DMS153 (cell line): ENCODE results near the gene CATSPER1.

Experiments
- DNase-seq: peaks from one replicate; lab custom pipeline; 2025; lab: John Stamatoyannopoulos, UW

The CATSPER1 gene

DNA sequence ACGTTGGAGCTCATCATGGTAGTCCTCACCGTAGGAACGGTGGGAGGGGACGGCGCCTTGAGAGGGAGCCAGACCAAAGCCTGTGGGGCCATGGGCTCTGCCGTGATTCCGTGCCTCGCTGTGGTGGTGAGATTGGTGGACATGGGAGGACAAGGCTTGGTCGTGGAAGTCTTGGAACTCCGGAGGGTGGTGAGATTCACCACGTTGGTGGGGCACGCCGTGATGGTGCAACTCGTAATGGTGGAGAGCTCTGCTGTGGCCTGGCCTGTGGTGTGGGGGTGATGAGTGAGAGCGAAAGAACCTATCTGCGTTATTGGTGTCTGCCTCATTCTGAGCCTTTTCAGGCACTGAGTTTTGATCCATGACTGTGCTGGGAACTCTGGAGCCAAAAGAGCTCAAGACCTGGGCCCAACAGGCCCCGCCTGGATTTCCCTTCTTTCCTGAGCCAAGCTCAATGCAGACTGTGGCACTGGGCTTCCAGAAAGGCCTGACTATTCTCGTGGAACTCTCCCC, at the start of gene CATSPER1:
CATSPER1 (minus strand) TSS at position 463 of the 513 bp plus-strand sequence; CDS start at position 363, 100 bp downstream.
- DNase-seq = no peak

DNA sequence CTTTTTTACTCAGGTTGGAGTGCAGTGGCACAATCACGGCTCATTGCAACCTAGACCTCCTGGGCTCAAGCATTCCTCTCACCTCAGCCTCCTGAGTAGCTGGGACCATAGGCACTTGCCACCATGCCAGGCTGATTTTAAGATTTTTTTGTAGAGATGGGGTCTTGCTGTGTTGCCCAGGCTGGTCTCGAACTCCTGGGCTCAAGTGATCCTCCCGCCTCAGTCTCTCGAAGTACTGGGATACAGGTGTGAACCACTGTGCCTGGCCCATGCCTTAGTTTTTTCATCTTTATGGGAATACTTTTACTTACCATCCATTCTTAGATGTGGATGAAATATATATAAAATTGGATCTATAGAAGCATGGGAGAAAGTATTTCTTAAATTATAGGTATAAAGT, 49.0 kb upstream of the CATSPER1 start:
- no peak for DNase-seq

DNA sequence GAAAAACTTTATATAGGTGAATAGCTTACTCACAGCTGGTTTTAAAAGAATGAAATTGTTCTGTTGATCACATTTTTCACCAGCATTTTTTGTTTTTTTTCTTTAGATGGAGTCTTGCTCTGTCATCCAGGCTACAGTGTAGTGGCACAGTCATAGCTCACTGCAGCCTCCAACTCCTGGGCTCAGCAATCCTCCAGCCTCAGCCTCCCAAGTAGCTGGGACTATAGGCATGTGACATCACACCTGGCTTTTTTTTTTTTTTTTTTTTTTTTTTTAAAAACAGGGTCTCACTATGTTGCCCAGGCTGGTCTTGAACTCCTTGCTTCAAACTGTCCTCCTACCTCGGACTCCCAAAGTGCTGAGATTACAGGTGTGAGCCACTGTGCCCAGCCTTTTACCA, 47.4 kb upstream of the CATSPER1 start:
- no peak for DNase-seq

DNA sequence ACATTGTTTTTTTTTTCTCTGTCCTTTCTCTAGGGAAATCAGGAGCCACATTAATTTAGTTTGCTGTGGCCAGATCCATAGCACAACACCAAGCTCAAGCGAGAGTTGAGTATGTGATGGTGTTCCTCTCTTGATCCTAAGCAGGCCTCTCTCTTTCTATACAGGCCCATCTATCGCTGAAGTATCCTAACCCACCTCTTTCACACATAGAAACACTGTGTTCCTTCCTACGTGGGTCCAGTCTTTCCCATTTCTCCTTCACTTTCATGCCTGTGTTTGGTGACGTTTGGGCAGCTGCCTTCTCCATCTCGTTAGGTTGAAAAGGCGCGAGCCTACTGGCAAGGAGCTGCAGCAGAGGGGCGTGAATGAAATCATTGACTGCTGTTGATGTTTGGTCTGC, 46.2 kb upstream of the CATSPER1 start:
- no peak for DNase-seq

DNA sequence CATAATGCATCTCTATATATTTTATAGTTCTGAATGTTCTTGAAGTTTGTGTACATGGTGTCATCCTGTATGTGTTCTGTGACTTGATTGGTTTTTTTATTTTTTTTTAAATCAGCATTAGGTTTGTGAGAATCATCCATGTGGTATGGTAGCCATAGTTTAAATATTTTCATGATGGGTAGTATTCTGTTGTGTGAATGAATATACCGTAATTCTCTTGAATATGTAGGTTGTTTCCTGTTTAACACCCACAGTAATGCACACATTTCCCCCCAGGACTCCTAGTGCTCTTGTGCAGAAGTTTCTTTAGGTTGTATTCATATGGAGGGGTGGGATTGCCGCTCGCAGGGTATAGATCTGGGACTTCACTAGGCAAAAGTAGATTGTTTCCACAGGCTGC, 45.8 kb upstream of the CATSPER1 start:
- no peak for DNase-seq

DNA sequence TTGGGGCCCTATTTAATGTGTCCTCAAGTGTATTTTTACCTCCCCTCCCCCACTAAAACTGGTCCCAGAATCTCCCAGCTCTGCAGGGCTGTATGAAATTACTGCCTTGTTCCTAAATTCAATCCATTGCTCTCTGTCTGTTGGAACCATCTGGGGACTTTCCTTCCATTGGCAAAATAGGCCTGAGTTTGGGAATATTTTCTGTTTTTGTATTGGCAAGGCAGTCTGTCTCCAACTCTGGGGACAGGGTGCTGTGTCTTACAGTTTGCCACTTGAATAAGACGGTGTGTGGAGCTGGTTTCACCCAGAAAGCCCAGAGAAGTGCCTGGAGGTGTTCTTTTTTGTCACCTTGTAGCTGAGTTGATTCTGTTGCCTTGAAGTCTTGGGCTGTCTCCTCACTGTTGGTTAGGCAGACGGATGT, 45.1 kb upstream of the CATSPER1 start:
- DNase-seq = no peak

DNA sequence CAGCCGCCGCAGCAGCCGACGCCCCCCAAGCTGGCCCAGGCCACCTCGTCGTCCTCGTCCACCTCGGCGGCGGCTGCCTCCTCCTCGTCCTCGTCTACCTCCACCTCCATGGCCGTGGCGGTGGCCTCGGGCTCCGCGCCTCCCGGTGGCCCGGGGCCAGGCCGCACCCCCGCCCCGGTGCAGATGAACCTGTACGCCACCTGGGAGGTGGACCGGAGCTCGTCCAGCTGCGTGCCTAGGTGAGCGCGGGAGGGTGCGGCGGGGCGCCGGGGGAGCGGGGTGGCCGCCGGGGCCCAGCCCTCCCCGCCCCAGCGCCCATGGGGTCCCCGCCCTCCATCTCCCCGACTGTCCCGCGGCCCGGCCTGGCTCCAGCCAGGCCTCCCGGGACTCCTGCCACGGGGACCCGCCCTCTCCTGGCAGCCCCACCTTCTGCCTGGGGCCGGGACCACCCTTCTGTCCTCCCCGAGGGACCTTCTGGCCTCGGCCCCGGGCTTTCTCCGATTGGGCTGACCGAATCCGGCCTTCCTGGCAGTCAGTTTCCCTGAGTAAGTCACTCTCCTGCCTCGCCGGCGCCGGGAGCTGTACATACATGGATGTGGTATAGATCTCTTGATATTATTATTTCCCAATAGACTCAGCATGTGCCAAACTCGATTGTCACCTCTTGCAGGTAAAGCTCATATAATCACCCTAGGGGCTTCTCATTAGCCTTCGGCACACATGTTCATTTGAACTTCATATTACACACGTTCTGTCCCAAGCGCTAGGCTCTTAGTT, 44.5 kb upstream of the CATSPER1 start:
- DNase-seq = no peak

DNA sequence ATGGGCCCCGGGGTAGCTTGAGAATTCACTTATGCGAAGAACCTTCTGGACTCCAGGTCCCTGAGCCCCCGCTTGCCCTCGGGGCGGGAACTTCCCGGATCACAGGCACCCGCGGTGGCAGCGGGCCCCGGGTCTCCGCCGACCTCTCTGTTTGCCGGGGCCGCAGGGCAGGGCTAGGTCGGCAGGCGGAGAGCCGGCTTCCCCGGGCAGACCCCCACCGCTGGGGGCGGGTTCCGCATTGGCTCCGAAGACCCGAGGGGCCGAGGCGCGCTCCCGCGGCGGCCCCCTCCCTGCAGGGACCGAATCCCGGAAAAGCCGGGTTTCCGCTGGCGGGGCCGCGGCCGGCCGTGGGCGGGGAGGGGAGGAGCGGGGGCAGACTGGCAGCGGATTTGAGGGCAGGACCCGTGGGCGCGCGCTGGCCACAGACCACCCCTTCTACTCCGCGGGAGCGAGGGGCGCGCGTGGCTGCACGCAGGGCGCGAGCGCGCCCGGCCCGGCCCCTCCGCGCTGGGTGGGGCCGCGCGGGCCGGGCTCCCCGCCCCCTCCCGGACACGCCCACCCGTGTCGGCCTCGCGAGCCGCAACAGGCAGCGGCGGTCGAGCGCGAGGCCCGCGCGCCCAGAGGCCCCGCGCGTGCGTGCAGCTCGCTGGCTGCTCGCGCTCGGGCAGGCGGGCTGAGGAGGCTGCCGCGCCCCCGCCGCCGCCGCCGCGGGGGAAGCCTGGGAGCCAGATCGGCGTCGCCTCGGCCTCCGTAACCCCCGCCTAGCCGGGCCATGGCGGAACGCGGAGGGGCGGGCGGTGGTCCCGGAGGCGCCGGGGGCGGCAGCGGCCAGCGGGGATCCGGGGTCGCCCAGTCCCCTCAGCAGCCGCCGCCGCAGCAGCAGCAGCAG, 43.7 kb upstream of the CATSPER1 start, which contains the start of gene PACS1:
PACS1 (plus strand) TSS at position 558 of the 889 bp plus-strand sequence; CDS start at position 773, 215 bp downstream.
- no peak for DNase-seq

DNA sequence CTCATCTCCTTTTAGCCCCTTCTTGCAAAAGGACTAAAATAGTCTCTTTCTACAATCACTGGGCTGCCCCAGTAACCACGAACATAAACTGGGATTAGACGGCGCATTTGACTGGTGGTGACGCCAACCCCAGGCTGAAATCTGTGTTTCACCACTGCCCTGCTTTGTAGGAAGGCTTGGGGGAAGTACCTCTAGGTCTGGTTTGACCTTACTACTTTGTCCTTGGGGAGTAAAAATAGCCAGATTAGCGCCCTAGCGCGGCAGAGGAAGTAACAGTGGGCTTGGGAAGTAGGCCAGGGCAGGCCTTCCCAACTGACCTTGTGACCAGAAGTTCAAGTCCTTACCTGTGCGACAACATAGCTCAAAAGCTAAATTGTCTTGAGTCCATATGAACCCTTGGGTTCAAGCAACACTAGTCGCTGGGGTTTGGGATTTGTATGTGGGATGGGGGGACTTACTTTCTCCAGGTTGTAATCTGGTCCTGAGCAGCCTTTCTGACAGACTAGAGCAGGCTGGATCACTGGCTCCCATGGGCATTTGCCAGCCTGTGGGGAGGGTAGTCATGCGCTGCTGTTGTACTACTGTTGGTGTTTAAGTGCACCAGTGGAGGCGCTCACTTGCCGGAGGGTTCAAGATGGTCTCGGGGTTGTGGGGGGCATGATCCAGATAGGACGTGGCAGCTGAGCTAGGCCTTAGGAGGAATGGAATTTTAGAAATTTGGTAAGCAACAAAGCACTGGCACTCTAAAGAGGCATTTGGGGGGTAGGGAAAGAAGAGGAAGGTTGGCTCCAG, 42.8 kb upstream of the CATSPER1 start:
- DNase-seq = no peak

DNA sequence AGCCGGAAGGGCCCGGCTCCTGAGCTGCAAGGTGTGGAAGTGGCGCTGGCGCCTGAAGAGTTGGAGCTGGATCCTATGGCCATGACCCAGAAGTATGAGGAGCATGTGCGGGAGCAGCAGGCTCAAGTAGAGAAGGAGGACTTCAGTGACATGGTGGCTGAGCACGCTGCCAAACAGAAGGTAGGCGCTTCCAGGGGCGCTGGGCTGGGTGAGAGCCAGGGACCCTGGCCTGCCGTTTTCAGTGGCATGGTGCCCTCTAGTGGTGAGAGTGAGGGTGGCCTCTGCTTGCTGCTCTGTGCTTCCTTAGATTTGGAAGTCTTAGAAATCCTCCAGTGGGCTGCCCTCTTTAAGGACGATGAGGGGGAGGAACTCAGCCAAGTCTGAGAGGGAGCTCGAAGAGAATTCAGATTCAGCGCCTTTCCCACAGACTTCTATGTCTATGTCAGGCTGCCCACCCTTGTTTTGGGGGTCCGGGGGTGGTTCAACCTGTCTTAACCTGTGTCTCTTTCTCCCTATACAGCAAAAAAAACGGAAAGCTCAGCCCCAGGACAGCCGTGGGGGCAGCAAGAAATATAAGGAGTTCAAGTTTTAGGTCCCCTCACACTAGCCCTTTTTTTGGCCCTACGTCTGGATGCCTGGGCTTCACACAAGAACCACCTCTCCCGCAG, 42.0 kb upstream of the CATSPER1 start:
- DNase-seq = peak; percentile 42

DNA sequence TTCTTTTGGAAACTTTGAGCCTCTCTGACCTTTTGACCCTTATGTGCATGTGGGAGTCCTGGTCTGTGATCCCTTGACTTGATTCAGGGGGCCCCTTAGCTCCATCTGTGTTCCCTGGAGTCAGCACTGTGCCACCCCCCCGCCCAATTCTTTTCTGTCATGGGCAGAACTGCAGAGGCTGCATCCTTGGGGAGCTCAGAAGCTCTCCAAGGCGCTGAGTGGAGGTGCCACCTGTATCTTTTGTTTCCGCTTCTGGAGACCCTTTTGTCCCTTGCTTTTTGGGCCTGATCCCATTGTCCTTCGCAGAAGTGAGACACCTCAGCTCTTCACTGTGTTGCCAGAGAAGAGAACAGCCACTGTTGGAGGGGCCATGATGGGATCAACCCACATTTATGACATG, 41.4 kb upstream of the CATSPER1 start:
- no peak for DNase-seq

DNA sequence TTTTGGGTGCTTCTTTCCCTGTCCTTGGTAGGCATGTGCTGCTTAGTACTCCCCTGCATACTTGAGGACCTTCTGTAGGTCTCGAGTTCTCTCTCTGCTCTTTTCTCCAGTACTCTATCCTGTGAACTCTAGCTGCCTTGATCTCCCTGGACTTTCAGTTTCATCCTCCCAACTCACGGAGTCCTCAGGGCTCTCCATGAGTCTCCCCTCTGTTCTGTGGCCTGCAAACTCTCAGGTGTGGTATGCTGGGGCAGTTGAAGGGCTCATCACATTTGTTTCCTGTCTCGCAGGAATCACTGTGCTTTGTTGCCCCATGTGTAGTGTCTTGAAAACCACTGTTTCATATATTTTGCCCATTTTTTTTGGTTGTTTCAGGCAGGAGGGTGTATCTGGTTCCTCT, 40.5 kb upstream of the CATSPER1 start:
- no peak for DNase-seq

DNA sequence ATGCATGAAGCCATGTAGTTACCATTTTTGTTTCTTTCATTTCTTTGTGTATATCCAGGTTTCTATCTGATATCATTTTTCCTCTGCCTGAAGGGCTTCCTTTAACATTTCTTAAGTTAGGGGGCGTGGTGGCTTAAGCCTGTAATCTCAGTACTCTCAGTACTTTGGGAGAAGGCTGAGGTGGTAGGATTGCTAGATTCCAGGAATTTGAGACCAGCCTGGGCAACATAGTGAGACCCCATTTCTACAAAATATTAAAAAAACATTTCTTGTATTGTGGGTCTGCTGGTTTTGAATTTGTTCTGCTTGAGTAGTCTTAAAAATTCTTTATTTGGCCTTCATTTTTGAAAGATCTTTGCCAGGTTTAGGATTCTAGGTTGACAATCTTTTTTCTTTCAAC, 38.3 kb upstream of the CATSPER1 start:
- DNase-seq = no peak

DNA sequence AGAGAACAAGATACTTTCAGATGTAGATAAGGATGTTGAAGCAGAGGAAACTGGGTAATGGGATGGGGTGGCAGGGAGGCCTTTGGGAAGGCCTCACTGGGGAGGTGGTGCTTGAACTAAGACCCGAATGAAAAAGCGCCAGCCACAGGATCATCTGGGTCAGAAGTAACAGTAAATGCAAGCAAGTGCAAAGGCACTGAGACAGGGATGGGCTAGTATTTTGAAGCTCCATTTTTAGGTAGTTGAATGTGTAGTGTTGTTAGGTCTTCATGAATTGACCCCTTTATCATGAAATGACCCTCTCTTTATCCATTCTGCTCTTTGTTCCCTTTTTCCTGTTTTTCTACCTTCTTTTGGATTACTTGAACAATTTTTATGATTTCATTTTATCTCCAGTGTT, 37.6 kb upstream of the CATSPER1 start:
- no peak for DNase-seq

DNA sequence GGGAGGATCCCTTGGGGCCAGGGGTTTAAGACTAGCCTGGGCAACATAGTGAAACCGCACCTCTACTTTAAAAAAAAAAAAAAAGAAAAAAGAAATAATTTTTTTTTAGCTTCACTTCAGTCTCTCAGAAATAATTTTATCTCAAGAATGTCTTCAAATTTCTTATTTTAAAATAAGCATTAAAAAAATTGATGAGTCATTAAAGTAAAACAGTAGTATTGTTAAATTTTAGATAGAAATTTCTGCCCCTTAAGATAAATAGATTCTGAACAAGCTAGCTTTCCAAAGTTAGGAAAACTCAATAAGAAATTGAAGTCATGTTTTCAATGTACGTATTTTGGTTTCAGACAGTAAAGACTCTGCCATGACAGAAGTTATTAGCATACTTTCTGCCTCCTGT, 36.1 kb upstream of the CATSPER1 start:
- DNase-seq = no peak

DNA sequence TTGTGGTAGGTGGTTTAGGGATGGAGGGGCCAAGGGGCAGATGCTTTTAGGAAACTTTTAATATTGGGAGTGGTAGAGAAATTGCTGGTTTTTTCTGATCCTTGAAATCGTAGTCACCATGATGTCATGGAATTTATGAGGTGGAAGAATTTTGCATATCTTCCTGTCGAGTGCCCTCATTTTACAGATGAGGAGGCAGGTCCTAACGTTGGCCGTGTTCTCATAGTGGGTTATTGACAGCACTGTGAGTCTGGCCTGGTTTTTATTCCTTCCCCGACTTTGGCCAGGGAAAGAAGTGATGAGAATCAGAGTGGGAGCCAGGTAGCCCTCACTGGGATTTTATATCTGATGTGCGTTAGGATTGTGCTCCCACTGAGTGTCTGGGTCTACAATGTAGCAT, 35.0 kb upstream of the CATSPER1 start:
- no peak for DNase-seq

DNA sequence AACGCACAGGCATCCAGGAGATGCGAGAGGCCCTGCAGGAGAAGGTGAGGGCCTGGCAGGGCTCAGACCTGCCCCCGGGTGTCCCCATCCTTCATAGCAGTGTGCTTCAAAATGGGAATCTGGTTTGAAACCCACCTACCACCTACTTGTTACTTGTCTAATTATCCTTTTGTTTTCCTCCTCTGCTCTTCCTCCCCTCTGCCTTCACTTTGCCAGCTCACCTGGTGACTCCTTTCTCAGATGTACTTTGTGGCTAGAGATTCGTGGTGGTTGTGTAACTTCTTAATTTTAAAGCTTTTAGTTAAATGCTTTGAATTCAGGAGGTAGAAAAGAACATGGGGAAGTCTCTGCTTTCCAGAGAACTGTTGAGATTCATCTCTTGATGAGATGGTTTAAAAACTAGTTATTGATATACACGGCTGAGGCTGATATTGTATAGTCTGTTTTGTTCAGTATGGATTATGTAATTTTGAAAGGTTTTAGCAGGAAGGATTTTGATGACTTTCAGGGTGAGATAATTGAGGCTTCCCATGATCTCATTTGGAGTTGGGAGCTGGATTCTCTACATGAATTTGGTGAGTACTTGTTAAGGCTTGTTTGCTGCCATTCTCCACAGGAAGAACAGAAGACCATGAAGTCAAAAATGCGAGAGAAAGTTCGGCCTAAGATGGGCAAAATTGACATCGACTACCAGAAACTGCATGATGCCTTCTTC, 33.8 kb upstream of the CATSPER1 start:
- no peak for DNase-seq

DNA sequence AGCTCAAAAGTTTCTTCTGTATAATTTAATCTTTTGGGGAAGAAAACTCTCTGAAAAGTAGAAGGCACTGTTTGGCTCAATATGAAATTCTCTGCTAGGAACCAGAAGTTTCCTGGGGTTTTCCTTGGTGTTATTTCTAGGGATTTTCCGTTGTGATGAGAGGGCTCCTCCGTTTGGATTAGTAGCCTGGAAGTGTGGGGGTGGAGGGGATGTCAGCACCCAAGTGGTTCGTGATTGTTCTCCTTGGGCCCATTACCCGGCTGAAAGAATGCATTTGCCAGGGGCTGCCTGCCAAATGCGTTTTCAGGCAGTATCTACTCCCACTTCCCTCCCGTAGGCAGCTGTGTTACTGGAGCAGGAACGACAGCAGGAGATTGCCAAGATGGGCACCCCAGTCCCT, 30.2 kb upstream of the CATSPER1 start:
- DNase-seq = no peak

DNA sequence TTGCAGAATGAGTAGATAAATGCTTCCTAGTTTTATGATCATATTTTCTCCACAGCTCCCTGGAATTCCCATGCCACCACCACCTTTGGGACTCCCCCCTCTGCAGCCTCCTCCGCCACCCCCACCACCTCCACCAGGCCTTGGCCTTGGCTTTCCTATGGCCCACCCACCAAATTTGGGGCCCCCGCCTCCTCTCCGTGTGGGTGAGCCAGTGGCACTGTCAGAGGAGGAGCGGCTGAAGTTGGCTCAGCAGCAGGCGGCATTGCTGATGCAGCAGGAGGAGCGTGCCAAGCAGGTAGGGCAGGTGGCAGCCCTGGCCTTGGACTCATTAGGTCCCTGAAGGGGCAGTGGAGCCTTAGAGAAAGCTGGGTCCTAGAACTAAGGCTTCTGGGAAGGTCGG, 28.7 kb upstream of the CATSPER1 start:
- DNase-seq = no peak

DNA sequence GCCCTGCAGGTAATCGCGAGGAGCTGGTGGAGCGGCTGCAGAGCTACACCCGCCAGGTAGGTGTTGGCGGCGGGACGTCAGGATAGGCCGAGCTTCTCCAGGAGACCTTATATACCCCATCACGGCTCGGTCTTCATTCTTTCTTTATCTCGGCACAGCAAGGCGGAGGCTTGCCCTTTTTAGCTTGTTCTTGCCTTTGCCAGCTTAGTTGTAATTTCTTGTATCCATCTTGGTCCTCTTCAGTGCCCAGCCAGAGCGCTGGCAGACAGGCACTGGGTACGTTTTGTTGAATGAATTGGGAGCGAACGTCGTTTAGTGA, 26.3 kb upstream of the CATSPER1 start:
- no peak for DNase-seq
